Raji (cell line): ENCODE measurements around the gene SAMD13.

ENCODE experiments used
- POLR2A ChIP-seq: IDR thresholded peaks from 2 replicates; pipeline ENCODE4 v1.6.1; 2011; ENCODE audit warnings: low read depth, low read length, control low read depth; ENCODE audit not compliant: insufficient read depth

The SAMD13 gene, protein sequence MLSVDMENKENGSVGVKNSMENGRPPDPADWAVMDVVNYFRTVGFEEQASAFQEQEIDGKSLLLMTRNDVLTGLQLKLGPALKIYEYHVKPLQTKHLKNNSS

DNA sequence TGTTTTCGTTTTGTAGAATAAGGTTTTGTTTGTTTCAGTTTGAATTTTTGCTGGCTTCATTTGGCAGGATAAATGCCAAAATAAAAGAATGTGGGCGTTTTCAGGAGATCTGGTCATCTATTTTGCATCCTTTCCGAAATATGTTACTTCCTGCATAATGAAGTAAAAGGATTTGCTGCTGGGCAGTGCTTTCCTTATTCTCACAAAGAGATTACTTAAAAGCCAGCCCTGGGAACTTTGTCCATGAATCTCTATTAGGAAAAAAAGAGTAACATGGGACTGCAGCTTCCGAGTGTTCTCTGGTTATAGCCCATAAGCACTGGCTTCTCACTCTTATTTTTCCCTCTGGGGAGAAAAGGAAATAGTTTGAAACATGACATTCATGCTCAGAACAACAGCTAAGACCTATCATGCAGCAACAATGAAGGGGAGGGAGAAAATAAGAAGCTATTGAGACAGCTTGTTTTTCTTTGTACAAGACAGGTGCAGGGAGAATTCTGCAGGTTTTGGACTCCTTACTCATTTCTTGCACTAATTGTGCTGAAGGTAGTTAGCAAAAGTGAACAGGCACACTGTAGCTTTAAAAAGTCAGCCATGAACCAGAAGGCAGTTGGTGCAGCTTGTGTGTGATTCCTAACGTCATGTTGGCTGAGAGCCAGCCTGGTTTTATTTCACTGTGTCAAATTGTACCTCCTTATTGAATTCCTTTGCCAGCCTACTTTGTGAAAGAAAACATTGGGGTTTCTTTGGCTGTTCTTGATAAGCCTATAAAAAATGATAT lies at the start of gene SAMD13:
Gene SAMD13, plus strand, starts transcription at position 705 of the 781 bp plus-strand sequence. CDS start 1,527 bp downstream, outside the sequence.
- peak; percentile 52; the same call in 1 of the 2 replicates for TF ChIP-seq POLR2A

DNA sequence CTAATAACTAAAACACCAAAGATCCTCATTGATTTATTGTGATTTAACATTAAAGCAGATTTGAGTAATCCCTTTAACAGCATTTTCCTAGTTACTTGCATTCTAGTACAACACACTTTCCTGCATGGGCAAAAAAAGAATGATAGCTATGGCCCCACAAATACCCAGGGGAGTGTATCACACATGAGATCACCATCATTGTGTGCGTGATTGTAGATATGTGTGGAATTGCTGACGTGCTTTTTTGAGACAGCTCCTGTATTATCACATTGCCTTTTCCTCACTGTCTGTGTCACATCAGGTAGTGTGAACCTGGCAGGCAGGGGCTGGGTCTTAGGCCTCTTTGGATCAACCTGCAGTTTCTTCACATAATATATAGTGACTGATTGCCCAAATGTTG lies 48.5 kb upstream of the SAMD13 start:
- no peak for TF ChIP-seq POLR2A

DNA sequence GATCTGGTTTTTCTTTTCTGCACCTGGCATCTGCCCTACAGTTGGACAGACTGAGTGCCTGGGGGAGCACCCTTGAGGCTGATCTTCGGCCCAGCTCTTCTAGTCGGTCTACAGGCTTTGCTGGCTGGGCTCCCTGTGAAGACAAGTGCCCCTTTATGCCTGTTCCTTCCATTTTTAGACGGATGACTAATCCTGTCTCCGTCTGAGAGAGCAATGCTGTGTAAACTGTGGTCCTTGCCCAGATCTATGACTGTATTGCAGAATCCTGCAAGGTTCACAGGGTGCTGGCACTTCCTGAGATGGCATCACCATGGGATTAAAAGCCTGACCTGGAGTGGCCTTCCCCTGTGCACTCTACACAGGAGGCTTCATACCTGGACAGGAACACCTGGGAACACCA lies 47.6 kb upstream of the SAMD13 start:
- no peak for TF ChIP-seq POLR2A

DNA sequence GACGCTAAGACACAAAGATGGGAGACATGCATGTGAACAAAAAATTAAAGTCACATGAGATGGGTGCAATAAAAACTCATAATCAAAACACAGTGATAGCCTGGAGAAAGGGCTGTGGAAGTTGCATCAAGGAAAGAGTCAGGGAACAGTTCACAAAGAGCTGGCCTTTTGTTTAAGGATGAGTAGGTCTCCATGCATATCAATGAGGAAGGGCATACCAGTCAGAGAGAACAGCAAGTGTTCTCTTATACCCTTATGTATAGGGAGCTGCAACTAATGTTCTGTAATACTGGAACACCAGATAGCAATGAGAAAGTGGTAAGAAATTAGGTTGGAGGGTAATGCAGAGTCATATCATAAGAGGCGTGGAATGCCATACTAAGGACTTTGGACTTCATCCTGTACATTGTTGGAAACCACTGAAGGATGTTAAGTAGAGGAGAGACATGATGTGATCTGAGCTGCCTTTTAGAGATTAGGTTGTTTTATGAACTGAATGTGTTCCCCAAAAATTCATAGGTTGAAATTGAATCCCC lies 46.7 kb upstream of the SAMD13 start:
- TF ChIP-seq POLR2A: no peak

DNA sequence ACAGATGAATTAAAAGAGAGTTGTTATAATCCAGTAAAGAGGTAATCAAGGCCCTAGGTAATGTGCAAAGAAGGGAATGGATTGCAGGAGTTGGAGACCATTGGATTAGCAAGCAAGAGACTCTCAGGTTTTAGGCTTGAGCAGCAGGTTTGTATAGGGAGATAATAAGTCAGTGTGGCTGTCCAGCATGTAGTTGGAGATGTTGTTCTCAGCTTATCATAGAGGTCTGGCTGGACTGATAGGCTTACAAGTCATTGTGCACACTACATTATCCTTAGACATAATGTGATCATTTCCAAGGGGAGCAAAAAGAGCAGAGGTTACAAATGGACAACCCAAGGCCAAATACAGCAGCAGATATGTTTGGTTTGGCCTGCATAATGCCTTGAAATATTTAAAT lies 45.9 kb upstream of the SAMD13 start:
- no peak for TF ChIP-seq POLR2A

DNA sequence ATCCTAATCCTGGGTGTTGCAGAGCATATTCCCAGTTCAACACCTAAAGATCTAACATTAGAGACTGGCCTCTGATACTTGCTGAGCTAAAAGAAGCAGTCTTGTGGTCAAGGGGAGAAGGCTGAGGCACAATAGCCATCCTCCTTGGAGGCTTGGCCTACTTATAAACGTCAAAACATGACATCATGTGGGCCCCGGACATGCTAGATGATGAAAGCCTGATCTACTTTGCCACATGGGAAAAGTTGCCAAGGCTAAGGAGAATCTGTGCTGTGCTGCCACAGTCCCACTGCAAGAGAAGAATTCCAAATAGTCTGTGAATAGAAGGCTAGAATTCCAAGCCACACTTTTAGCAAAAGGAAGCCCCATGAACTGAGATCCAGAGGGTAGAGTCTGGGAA lies 43.9 kb upstream of the SAMD13 start:
- TF ChIP-seq POLR2A: no peak

DNA sequence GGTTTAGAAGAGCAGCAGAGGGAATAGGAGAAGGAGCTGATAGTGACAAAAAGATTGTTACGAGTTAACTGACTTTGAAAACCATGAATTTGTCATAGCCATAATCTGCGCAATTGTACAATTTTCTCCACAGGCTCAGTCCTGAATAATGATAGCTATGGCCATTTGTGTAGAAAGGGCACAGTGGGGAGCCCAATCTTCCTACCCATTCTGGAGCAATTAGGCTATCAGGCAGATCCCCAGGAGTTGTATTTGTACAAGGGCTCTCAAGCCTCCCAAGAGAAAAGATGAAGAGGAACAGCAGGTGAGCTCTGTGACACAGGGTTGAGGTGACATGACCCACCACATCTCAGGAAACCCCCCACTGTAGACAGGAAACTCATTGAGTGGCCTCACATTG lies 42.1 kb upstream of the SAMD13 start:
- TF ChIP-seq POLR2A: no peak

DNA sequence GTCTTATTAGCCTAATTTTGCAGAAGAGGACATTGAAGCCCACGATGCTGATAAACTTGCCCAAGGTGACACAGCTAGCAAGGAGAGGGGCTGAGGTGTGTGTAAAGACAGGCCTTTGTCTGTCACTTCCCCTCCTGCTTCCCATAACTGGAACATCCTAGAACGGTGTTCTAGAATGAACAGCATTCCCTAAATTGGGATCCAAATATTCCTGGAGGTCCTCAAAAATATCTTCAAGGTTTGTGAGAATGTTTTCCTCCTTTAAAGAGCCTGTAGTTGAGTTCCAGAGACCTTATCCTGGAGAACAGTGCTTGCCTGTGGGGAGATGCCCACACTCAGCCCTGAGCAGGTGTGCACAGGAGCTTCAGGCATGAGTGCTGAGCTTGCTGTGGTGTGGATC lies 41.5 kb upstream of the SAMD13 start:
- no peak for TF ChIP-seq POLR2A

DNA sequence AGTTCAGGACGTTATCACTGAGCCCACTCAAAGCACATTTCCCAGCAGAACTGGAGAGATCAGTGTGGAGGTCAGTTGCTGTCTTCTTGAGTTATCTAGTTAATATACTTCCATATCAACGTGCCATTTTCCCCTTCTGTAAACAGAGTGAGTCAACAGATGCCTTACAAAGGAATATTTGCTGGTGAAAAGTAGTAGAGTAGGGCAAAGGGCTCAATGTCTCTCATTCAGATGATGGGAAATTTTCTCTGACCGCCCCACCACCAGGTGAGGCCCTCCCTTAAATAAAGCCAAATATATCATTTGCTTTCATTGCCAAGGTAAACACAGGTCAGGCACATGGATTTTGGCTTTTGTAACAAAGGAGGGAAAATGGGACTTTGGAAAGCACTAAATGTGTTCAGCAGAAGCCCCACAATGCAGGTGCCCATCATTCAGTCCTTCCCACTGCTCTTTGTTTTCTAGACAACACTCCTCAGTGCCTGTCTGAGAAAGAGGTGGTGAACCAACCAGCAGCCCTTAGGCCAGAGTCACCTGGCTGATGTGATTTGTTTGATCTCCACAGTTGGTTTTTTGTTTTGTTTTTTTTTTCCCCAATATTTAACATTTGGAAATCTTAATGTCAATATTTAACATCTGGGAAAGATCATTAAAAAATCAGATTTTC lies 40.5 kb upstream of the SAMD13 start:
- no peak for TF ChIP-seq POLR2A

DNA sequence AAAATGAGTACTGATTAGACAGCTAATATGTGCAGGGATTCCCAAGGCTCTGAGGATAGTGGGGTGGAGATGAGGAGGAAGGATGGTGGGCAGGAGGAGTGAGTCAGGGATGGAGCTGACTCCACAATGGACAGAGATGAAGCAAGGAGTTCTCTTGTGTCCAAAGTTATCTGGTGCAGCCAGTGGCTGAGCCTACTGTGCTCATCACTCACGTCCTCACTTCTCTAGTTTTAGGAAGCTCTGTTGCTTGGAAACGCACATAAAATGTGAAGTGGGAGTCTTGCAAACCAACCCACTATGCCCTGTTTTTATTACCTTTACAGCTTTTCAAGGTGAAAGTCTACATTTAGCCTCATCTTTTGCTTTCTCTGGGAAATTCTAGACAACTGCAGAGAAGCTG lies 36.5 kb upstream of the SAMD13 start:
- TF ChIP-seq POLR2A: no peak

DNA sequence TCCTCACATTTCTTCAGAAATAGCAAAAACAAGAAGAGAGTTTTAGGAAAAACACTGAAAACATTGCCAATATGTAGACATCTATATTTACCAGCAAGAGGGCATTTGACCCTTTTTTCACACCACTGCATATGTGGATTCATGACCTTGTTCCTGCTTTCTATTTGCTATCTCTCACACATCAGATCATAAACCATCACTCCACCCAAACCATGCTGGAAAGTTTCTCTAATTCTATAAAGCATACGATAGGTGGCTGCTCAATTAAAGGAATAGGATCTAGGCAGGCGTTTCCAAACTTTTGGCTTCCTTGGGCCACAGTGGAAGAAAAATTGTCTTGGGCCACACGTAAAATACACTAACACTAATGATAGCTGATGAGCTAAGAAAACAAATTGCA lies 35.6 kb upstream of the SAMD13 start:
- TF ChIP-seq POLR2A: no peak

DNA sequence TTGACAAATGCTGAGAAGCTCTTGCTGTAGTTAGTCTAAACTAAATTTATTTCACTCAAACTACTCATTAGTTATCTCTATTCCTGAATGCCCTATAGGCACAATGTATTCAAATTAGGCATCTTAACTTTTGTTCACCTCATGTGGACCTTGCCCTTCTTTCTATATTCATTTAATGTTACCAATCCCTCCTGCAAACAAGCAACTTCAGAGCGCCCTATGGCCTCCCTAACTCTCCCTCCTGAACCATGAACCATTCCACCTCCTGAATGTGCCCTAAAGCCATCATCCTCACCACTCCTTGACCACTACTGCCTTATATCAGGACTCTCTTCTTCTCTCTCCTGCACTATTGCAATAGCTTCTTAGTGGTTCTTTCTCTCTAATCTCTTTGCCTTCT lies 34.8 kb upstream of the SAMD13 start:
- TF ChIP-seq POLR2A: no peak

DNA sequence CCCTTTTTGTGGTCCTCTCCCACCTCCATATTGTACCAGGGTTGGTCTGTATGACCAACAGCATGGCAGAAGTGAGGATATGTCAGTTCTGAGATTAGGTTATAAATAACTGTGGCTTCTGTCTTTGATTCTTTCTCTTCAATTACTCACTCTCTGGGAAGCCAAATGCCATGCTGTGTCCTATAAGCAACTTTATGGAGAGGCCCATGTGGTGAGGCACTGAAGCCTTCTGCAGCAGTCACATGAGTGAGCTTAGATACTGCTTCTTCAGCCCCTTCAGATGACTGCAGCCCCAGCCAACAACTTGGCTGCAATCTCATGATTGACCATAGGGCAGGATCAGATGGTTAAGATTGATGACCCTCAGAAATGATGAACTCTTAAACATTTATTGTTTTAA lies 34.0 kb upstream of the SAMD13 start:
- TF ChIP-seq POLR2A: no peak

DNA sequence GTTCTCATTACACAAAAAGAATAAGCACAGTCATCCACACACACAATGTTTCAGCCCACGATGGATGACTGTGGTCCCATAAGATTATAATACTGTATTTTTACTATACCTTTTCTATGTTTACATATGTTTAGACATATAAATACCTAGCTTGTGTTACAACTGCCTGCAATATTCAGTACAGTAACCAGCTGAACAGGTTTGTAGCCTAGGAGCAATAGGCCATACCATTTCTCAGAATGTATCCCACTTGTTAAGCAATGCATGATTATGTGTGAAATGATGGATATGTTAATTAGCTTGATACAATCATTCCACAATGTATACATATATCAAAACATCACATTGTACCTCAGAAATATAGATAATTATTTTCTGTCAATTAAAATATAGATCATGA lies 33.2 kb upstream of the SAMD13 start:
- no peak for TF ChIP-seq POLR2A

DNA sequence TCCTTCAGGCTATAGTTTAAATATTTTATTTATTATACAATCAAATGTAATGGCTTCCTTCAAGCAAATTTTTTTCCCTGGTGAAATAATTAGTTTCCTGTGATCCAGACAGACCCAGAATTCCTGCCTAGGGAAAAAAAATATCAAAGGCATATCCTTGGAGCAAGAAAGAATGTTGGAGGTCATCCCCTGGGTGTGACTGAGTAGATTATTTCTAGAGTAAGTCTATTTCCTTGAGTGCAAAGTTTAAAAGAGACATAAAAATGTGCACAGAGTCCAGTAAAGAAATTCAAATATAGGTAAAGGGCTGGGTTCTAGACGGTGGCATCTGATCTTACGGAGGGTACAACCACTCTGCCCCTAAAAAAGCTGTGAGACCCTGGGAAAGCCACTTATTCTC lies 32.2 kb upstream of the SAMD13 start:
- no peak for TF ChIP-seq POLR2A

DNA sequence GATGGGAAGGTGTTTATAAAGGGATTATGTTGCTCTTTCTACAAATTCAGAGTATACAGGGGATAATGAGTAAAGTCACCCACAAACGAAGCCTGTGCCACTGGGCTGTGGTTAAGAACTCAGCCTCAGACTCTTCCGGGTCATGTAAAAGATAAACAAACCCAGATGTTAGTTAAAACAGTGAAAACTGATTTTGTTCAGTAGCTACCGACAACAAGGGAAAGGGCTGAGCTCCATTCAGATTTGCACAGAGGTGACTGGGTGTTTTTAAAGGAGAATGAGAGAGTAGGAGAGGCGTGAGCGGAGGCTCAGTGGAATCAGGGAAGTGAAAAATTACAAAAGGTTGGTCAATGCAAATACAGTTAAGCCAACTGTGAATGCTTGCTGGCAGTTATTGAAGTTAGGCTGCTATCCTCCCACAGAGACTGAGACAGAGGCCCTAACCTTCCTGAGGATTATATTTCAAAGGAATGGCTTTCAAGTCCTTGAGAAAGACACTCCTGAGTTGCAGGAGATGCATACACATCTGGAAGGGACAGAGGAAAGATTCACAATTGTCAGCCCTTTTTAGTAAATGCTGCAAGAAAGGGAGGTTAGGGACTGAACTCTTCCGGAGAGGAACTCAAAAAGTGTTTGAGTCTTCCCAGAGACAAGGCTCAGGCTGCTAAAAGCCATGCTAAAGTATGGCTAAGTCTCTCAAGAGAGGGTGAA lies 29.9 kb upstream of the SAMD13 start:
- TF ChIP-seq POLR2A: no peak; the same call in none of the 2 replicates

DNA sequence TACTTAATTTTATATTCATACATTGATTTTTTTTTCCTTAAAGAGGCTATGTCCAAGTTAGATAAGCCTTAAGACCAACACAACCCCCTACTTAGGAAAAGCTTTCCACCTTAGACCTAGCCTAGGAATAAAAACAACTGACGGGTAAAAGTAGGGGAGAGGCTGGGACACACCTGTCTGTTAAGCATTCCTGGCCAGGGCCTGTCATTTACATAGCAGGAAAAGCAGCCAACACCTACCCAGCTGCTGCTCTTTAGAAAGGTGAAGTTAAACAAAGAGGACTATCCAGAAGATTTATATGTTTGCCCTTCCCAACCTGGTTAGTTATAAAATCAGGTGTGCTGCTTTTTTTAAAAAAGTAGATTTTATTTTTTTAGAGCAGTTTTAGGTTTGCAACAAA lies 29.1 kb upstream of the SAMD13 start:
- TF ChIP-seq POLR2A: no peak
